HCT116 (cell line): ENCODE data around the gene LENG9. TPM values are rescaled to one million over a fixed set of nuclear protein-coding genes. Genes with fewer than 3 reads are reported as not detected.

Experiments used
- ATAC-seq: fragments of 200-7000 bp; cut with Tn5 transposase; 2 replicates; pipeline ENCODE4 v1.9.1; 2020; ENCODE audit warnings: mild to moderate bottlenecking, moderate library complexity
- BruUV-seq: library from RNA; stranded (reverse); fragments of 400-500 nt; replicated peaks from 2 replicates; lab custom pipeline; 2021; lab: Mats Ljungman, UMichigan
- CTCF ChIA-PET: fragments of 300-600 bp; sonication (Branson Sonifier 250); formaldehyde crosslinking; loops from one replicate; lab custom pipeline; 2021; ENCODE audit warnings: antibody characterized with exemption; lab: Charles Lee
- POLR2A ChIA-PET: fragments of 300-600, 350-600 bp; sonication (Branson Sonifier 250); formaldehyde crosslinking; loops from one replicate; lab custom pipeline; 2021; ENCODE audit warnings: antibody characterized with exemption; lab: Charles Lee
- RAD21 ChIA-PET, 2 experiments: fragments of 300-600 bp; sonication (Branson Sonifier 250); formaldehyde crosslinking; loops; one replicate each; lab custom pipeline; 2023; ENCODE audit warnings: low total read pairs in 2 of 2; ENCODE audit not compliant: uncharacterized antibody in 2 of 2, unreplicated experiment in 2 of 2, low non-redundant PET in 1 of 2; lab: Charles Lee
- DNase-seq: peaks from one replicate; pipeline ENCODE4 v3.0.0-alpha.2; 2010; ENCODE audit warnings: low read depth, low spot score
- H2AFZ ChIP-seq: fragments of 200-600 bp; shearing (Covaris generic), sonication (generic); 2 replicates; pipeline ENCODE4 v1.6.1; 2017; ENCODE audit warnings: low read depth, mixed run types, mixed read lengths, antibody characterized with exemption, low read length; ENCODE audit not compliant: poor library complexity, severe bottlenecking
- H3K27ac ChIP-seq: 2 replicates; pipeline ENCODE4 v1.5.1; 2012; ENCODE audit warnings: low read depth, low read length
- H3K27me3 ChIP-seq: fragments of 200-600 bp; sonication (generic); 2 replicates; pipeline ENCODE4 v1.6.1; 2016; ENCODE audit warnings: mixed run types, low read length, mixed read lengths; ENCODE audit not compliant: insufficient read depth
- H3K36me3 ChIP-seq, 2 experiments: fragments of 200-500 bp in 1 of 2; fragments of 200-600 bp in 1 of 2; sonication (Bioruptor generic) in 1 of 2; sonication (generic) in 1 of 2; 2 replicates each; pipeline versions ENCODE4 v1.5.1 to v1.6.1; 2014 to 2016; ENCODE audit warnings: low read length in 2 of 2, inconsistent platforms in 1 of 2, mixed read lengths in 1 of 2, mixed run types in 1 of 2; ENCODE audit not compliant: insufficient read depth in 2 of 2, control insufficient read depth in 1 of 2
- H3K4me1 ChIP-seq, 2 experiments: fragments of 200-600 bp in 1 of 2; sonication (generic) in 1 of 2; 2 replicates each; pipeline versions ENCODE4 v1.5.1 to v1.6.1; 2012 to 2017; ENCODE audit warnings: low read length in 2 of 2, inconsistent platforms in 1 of 2, mild to moderate bottlenecking in 1 of 2, mixed read lengths in 1 of 2, mixed run types in 1 of 2, moderate library complexity in 1 of 2; ENCODE audit not compliant: insufficient read depth in 2 of 2, control insufficient read depth in 1 of 2
- H3K4me2 ChIP-seq: fragments of 200-600 bp; sonication (generic); 2 replicates; pipeline ENCODE4 v1.6.1; 2017; ENCODE audit warnings: mixed run types, low read length, mixed read lengths
- H3K4me3 ChIP-seq, 2 experiments: fragments of 200-600 bp in 1 of 2; sonication (generic) in 1 of 2; replicated peaks in 1 of 2; 2 replicates each; pipeline ENCODE4 v1.5.1; 2011 to 2016; ENCODE audit warnings: low read length in 2 of 2, control low read depth in 1 of 2, low read depth in 1 of 2, mild to moderate bottlenecking in 1 of 2, mixed read lengths in 1 of 2, mixed run types in 1 of 2
- H3K79me2 ChIP-seq: fragments of 200-600 bp; sonication (generic); 2 replicates; pipeline ENCODE4 v1.6.1; 2017; ENCODE audit warnings: mild to moderate bottlenecking, mixed run types, low read length, moderate library complexity, mixed read lengths; ENCODE audit not compliant: insufficient read depth
- H3K9ac ChIP-seq: fragments of 200-600 bp; sonication (generic); 2 replicates; pipeline ENCODE4 v1.6.1; 2016; ENCODE audit warnings: low read length, mixed read lengths
- H3K9me2 ChIP-seq: fragments of 200-600 bp; sonication (generic), shearing (Covaris generic); 2 replicates; pipeline ENCODE4 v1.6.1; 2017; ENCODE audit warnings: mixed run types, mild to moderate bottlenecking, moderate library complexity; ENCODE audit not compliant: insufficient read depth
- H3K9me3 ChIP-seq, 2 experiments: fragments of 200-500 bp in 1 of 2; fragments of 200-600 bp in 1 of 2; sonication (Bioruptor generic) in 1 of 2; sonication (generic) in 1 of 2; 2 replicates each; pipeline ENCODE4 v1.6.1; 2014 to 2017; ENCODE audit warnings: low read length in 2 of 2, mixed read lengths in 2 of 2, inconsistent platforms in 1 of 2, low read depth in 1 of 2, mild to moderate bottlenecking in 1 of 2, mixed run types in 1 of 2, moderate library complexity in 1 of 2; ENCODE audit not compliant: control insufficient read depth in 1 of 2, insufficient read depth in 1 of 2
- H4K20me1 ChIP-seq: fragments of 200-600 bp; sonication (generic), shearing (Covaris generic); 2 replicates; pipeline ENCODE4 v1.6.1; 2017; ENCODE audit warnings: mixed run types, mild to moderate bottlenecking, moderate library complexity; ENCODE audit not compliant: insufficient read depth
- CBX3 ChIP-seq: IDR thresholded peaks from 2 replicates; pipeline ENCODE4 v1.6.1; 2012; ENCODE audit warnings: low read depth
- CEBPB ChIP-seq: IDR thresholded peaks from 2 replicates; pipeline ENCODE4 v1.6.1; 2012; ENCODE audit warnings: low read depth
- EGR1 ChIP-seq: IDR thresholded peaks from 2 replicates; pipeline ENCODE4 v1.6.1; 2012; ENCODE audit warnings: low read depth
- ELF1 ChIP-seq: IDR thresholded peaks from 2 replicates; pipeline ENCODE4 v1.6.1; 2012; ENCODE audit warnings: low read depth, borderline replicate concordance
- EZH2 ChIP-seq: fragments of 200-600 bp; sonication (generic); IDR thresholded peaks from 2 replicates; pipeline ENCODE4 v1.6.1; 2017; ENCODE audit warnings: antibody characterized with exemption, mixed run types
- EZH2phosphoT487 ChIP-seq: fragments of 200-600 bp; IDR thresholded peaks from 2 replicates; pipeline ENCODE4 v1.6.1; 2018; ENCODE audit warnings: antibody characterized with exemption, borderline replicate concordance
- FOSL1 ChIP-seq: IDR thresholded peaks from 2 replicates; pipeline ENCODE4 v1.6.1; 2012; ENCODE audit warnings: low read depth
- JUND ChIP-seq: IDR thresholded peaks from 2 replicates; pipeline ENCODE4 v1.6.1; 2012
- RAD21 ChIP-seq: IDR thresholded peaks from 2 replicates; pipeline ENCODE4 v1.6.1; 2012; ENCODE audit warnings: low read depth, mild to moderate bottlenecking
- SIN3A ChIP-seq: IDR thresholded peaks from 2 replicates; pipeline ENCODE4 v1.6.1; 2012; ENCODE audit warnings: low read depth
- SP1 ChIP-seq: IDR thresholded peaks from 2 replicates; pipeline ENCODE4 v1.6.1; 2012; ENCODE audit warnings: low read depth
- SRF ChIP-seq: IDR thresholded peaks from 2 replicates; pipeline ENCODE4 v1.6.1; 2012; ENCODE audit warnings: low read depth
- TCF7L2 ChIP-seq: IDR thresholded peaks from 2 replicates; pipeline ENCODE4 v1.7.0; 2011; ENCODE audit warnings: borderline replicate concordance, inconsistent platforms; ENCODE audit not compliant: insufficient read depth, insufficient read length; ENCODE audit errors: extremely low read depth
- YY1 ChIP-seq: IDR thresholded peaks from 2 replicates; pipeline ENCODE4 v1.6.1; 2011; ENCODE audit warnings: low read length, low read depth, moderate library complexity, mild to moderate bottlenecking; ENCODE audit not compliant: insufficient replicate concordance; ENCODE audit errors: extremely low read depth
- ZFX ChIP-seq: fragments of 450-650 bp; IDR thresholded peaks from 2 replicates; pipeline ENCODE4 v1.6.1; 2017
- ZNF274 ChIP-seq: fragments of 200-500 bp; sonication (Bioruptor generic); IDR thresholded peaks from 2 replicates; pipeline ENCODE4 v1.6.1; 2014; ENCODE audit warnings: mild to moderate bottlenecking, low read depth, low read length, inconsistent platforms
- intact Hi-C: fragments of 100-400 bp; cut with micrococcal nuclease; formaldehyde crosslinking; loops from 2 replicates; pipeline ENCODE4 v1.10.0; 2022
- total RNA-seq: library from RNA; stranded (reverse); gene quantifications from one replicate; pipeline ENCODE4 v1.2.1, GENCODE V29; 2021; ENCODE audit not compliant: unreplicated experiment
- TF ChIP-seq, protein P1 (sequence below), 3 experiments: fragments of 200-600 bp in 1 of 3; sonication (generic) in 1 of 3; IDR thresholded peaks in 2 of 3; conservative IDR thresholded peaks in 1 of 3; 2 replicates each; pipeline ENCODE4 v1.5.1; 2012 to 2017; ENCODE audit warnings: low read depth in 2 of 3, low read length in 2 of 3, antibody characterized with exemption in 1 of 3, borderline replicate concordance in 1 of 3, control low read depth in 1 of 3, mild to moderate bottlenecking in 1 of 3, mixed read lengths in 1 of 3, mixed run types in 1 of 3, moderate library complexity in 1 of 3; ENCODE audit not compliant: insufficient read depth in 1 of 3
- TF ChIP-seq, protein P2 (sequence below): IDR thresholded peaks from 2 replicates; pipeline ENCODE4 v1.6.1; 2012

Gene LENG9
- total RNA-seq, 1 experiment from 2014 or later, result 9.0 TPM

DNA sequence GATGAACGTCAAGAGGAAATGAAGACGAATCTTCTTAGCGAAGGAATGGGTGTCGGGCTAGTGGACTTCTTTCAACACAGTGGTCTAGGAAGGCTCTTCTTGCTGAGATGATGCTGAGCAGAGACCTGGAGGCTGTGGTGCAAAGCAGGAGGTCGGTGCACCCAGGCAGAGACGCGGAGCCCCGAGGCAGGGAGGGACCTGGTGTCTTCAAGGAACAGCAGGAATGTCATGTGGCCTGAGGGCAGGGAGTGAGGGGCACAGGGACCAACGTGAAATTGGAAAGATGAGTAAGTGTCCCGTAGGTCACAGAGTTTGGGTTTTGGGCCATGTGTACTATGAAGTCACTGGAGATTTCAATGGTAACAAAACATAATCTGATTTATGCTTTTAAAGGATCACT, 20.9 kb upstream of the LENG9 start:
- no peak overlapping the region for H3K4me2 ChIP-seq
- no peaks in the 10 kb centered on the region for H4K20me1 ChIP-seq
- H3K27ac ChIP-seq, result no peak overlapping the region
- 0 out of 2 replicates have a peak, but pooled peaks cover 3% of the 10 kb centered on the region for H3K27me3 ChIP-seq
- no TSS peak for BruUV-seq
- intact Hi-C loops, result loop anchor here (5.0 kb wide), 1 partner anchor 193 kb away; no protein-coding TSS in a partner anchor
- ChIA-PET RAD21 (no interaction called here), CTCF (no interaction called here), POLR2A (no interaction called here)
- H3K4me1 ChIP-seq, result no peaks in the 10 kb centered on the region
- no peak for ATAC-seq
- no peaks in the 10 kb centered on the region for H3K79me2 ChIP-seq
- DNase-seq, result no peak
- no peak overlapping the region for H3K9ac ChIP-seq
- H3K9me3 ChIP-seq, result no peaks in the 10 kb centered on the region
- H3K9me2 ChIP-seq, result no peaks in the 10 kb centered on the region
- no peak overlapping the region for H3K4me3 ChIP-seq
- H2AFZ ChIP-seq, result no peak overlapping the region
- TF ChIP-seq CEBPB (no peak), JUND (no peak), ZFX (no peak), SIN3A (no peak), TCF7L2 (no peak), SRF (no peak), RAD21 (no peak)
- H3K36me3 ChIP-seq, result no peaks in the 10 kb centered on the region

DNA sequence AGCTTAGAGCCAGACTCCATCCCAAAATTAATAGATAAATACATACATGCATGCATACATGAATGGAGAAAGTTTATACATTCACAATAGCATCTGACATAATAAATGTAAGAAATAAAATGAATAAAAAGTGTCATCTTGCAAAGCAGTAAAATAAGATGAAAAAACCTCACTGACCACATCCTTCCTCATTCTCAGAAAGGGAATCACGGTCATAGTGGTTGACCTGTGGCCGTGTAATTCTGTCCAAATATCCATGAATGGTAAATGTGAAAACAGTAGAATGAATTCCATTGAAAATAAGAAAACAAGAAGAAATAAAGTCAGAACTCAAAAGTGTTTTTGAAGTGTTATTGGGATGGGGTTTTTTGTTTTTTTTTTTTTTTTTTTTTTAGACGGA, 19.3 kb upstream of the LENG9 start:
- POLR2A ChIA-PET, result no interaction called here
- Histone ChIP-seq H3K36me3 (no peaks in the 10 kb centered on the region), H3K79me2 (no peaks in the 10 kb centered on the region), H3K4me2 (no peak overlapping the region), H4K20me1 (no peaks in the 10 kb centered on the region), H3K4me1 (no peaks in the 10 kb centered on the region), H3K4me3 (no peak overlapping the region), H3K9ac (no peak overlapping the region), H3K27me3 (0 out of 2 replicates have a peak, but pooled peaks cover 3% of the 10 kb centered on the region), H3K9me3 (no peaks in the 10 kb centered on the region), H3K9me2 (no peaks in the 10 kb centered on the region), H3K27ac (no peak overlapping the region), H2AFZ (no peak overlapping the region)
- no TSS peak for BruUV-seq
- no peak for DNase-seq
- intact Hi-C loops, result loop anchor here (5.0 kb wide), 1 partner anchor 194 kb away; no protein-coding TSS in a partner anchor
- CTCF ChIA-PET, result interaction anchor here (1.1 kb wide), 1 partner anchor 10 kb away, joined by 4 read pairs; the partner anchor contains the start of gene CDC42EP5
- no peak for ATAC-seq
- RAD21 ChIA-PET, result no interaction called here
- TF ChIP-seq EGR1 (no peak), SRF (no peak), FOSL1 (no peak), EZH2phosphoT487 (no peak), ZNF274 (no peak), EZH2 (no peak), SIN3A (no peak), ELF1 (no peak), ZFX (no peak), CEBPB (no peak), RAD21 (no peak), YY1 (no peak), JUND (no peak), CBX3 (no peak), SP1 (no peak)
- TF ChIP-seq, protein P1, sequence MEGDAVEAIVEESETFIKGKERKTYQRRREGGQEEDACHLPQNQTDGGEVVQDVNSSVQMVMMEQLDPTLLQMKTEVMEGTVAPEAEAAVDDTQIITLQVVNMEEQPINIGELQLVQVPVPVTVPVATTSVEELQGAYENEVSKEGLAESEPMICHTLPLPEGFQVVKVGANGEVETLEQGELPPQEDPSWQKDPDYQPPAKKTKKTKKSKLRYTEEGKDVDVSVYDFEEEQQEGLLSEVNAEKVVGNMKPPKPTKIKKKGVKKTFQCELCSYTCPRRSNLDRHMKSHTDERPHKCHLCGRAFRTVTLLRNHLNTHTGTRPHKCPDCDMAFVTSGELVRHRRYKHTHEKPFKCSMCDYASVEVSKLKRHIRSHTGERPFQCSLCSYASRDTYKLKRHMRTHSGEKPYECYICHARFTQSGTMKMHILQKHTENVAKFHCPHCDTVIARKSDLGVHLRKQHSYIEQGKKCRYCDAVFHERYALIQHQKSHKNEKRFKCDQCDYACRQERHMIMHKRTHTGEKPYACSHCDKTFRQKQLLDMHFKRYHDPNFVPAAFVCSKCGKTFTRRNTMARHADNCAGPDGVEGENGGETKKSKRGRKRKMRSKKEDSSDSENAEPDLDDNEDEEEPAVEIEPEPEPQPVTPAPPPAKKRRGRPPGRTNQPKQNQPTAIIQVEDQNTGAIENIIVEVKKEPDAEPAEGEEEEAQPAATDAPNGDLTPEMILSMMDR (IDR thresholded peaks at IDR 0.05 in 2 of 3, conservative IDR thresholded peaks at IDR 0.05 in 1 of 3; ENCODE audit: borderline replicate concordance in 1 of 3, insufficient read depth in 1 of 3, low read depth in 2 of 3, low read length in 2 of 3), result no peak
- TF ChIP-seq, protein P2, sequence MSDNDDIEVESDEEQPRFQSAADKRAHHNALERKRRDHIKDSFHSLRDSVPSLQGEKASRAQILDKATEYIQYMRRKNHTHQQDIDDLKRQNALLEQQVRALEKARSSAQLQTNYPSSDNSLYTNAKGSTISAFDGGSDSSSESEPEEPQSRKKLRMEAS, result no peak
